K562 (cell line): ENCODE results near the gene TMCO4. TPM values are rescaled to one million over a fixed set of nuclear protein-coding genes. Genes with fewer than 3 reads are reported as not detected.

Experiments
- CREM ChIP-seq: IDR thresholded peaks from 2 replicates; pipeline ENCODE4 v1.6.1; 2014; ENCODE audit warnings: antibody characterized with exemption, low read depth
- GABPB2 ChIP-seq: fragments of 250-450 bp; sonication (Bioruptor Pico); conservative IDR thresholded peaks from 2 replicates; pipeline ENCODE4 v1.5.1; 2021; ENCODE audit warnings: mild to moderate bottlenecking
- HCFC1 ChIP-seq: IDR thresholded peaks from 2 replicates; pipeline ENCODE4 v1.6.1; 2012; ENCODE audit warnings: low read depth, low read length, improper control_type of control experiment
- KDM1A ChIP-seq, 2 experiments: fragments of 450-650 bp; IDR thresholded peaks; 2 replicates each; pipeline ENCODE4 v1.6.1; 2016; ENCODE audit warnings: mild to moderate bottlenecking in 2 of 2
- KLF16 ChIP-seq: IDR thresholded peaks from 2 replicates; pipeline ENCODE4 v1.6.1; 2016; ENCODE audit warnings: antibody characterized with exemption
- MYC ChIP-seq, 2 experiments: fragments of 250-450 bp in 1 of 2; sonication (Bioruptor Pico) in 1 of 2; IDR thresholded peaks; 2 replicates each; pipeline versions ENCODE4 v1.5.1 to v1.6.1; 2012 to 2021; ENCODE audit warnings: low read depth in 2 of 2, borderline replicate concordance in 1 of 2, improper control_type of control experiment in 1 of 2, low read length in 1 of 2, mild to moderate bottlenecking in 1 of 2, moderate library complexity in 1 of 2
- NFYB ChIP-seq: IDR thresholded peaks from 2 replicates; pipeline ENCODE4 v1.6.1; 2011; ENCODE audit warnings: mild to moderate bottlenecking, moderate library complexity; ENCODE audit not compliant: insufficient read length; ENCODE audit errors: extremely low read depth
- NRF1 ChIP-seq, 2 experiments: fragments of 450-650 bp; IDR thresholded peaks in 1 of 2; conservative IDR thresholded peaks in 1 of 2; 2 replicates each; pipeline ENCODE4 v1.6.1; 2014; ENCODE audit warnings: mild to moderate bottlenecking in 2 of 2
- PRMT5 ChIP-seq: sonication (generic); formaldehyde crosslinking; IDR thresholded peaks from 2 replicates; pipeline ENCODE4 v1.5.0; 2020; ENCODE audit warnings: missing genetic modification reagents
- RAD21 ChIP-seq, 2 experiments: fragments of 250-450 bp in 1 of 2; fragments of 450-650 bp in 1 of 2; sonication (Bioruptor Pico) in 1 of 2; formaldehyde crosslinking in 1 of 2; IDR thresholded peaks in 1 of 2; conservative IDR thresholded peaks in 1 of 2; 2 replicates each; pipeline versions ENCODE4 v1.4.0 to v1.8.0; 2020 to 2022; ENCODE audit warnings: mild to moderate bottlenecking in 2 of 2, moderate library complexity in 1 of 2
- SIN3A ChIP-seq, 2 experiments: fragments of 150-350 bp in 1 of 2; IDR thresholded peaks; 2 replicates each; pipeline ENCODE4 v1.6.1; 2011 to 2016; ENCODE audit warnings: borderline replicate concordance in 2 of 2, low read depth in 2 of 2, low read length in 2 of 2, mild to moderate bottlenecking in 2 of 2, moderate library complexity in 2 of 2; ENCODE audit not compliant: control insufficient read depth in 1 of 2
- SMARCE1 ChIP-seq: fragments of 450-650 bp; IDR thresholded peaks from 2 replicates; pipeline ENCODE4 v1.7.1; 2016; ENCODE audit warnings: mild to moderate bottlenecking
- SMC3 ChIP-seq: conservative IDR thresholded peaks from 2 replicates; pipeline ENCODE4 v1.6.1; 2011; ENCODE audit warnings: low read depth, low read length, improper control_type of control experiment; ENCODE audit not compliant: insufficient read depth
- YY1 ChIP-seq, 3 experiments: IDR thresholded peaks; 2 replicates each; pipeline ENCODE4 v1.6.1; 2011; ENCODE audit warnings: low read length in 2 of 3, mild to moderate bottlenecking in 2 of 3, moderate library complexity in 2 of 3, borderline replicate concordance in 1 of 3, control low read depth in 1 of 3, low read depth in 1 of 3; ENCODE audit not compliant: insufficient read depth in 3 of 3, insufficient replicate concordance in 2 of 3, control insufficient read depth in 1 of 3, insufficient read length in 1 of 3; ENCODE audit errors: extremely low read depth in 1 of 3
- ZFP30 ChIP-seq: fragments of 250-450 bp; sonication (Bioruptor Pico); IDR thresholded peaks from 2 replicates; pipeline ENCODE4 v1.8.0; 2022; ENCODE audit warnings: moderate library complexity, mild to moderate bottlenecking, inconsistent platforms, borderline replicate concordance
- ZNF551 ChIP-seq: fragments of 250-450 bp; sonication (Bioruptor Pico); IDR thresholded peaks from 2 replicates; pipeline ENCODE4 v1.5.0; 2021; ENCODE audit warnings: mild to moderate bottlenecking, moderate library complexity
- ZNF584 ChIP-seq: fragments of 200-800 bp; sonication (Bioruptor generic); IDR thresholded peaks from 2 replicates; pipeline ENCODE4 v1.6.1; 2016; ENCODE audit warnings: low read depth, mild to moderate bottlenecking, missing genetic modification characterization, missing compliant biosample characterization
- ZNF785 ChIP-seq: fragments of 250-450 bp; sonication (Bioruptor Pico); IDR thresholded peaks from 2 replicates; pipeline ENCODE4 v1.4.0; 2020; ENCODE audit warnings: mild to moderate bottlenecking
- polyA plus RNA-seq, 8 experiments: library from polyadenylated mRNA; depleted of rRNA in 4 of 8; stranded (reverse) in 5 of 8; unstranded in 3 of 8; fragments of >200 nt; fragmentation: Nextera tagmentation in 2 of 8; fragmentation: Illumina TruSeq in 1 of 8; extraction: Ambion mirVana in 2 of 8; extraction: Trizol in 1 of 8; gene quantifications; 2 replicates each; pipeline versions ENCODE4 v1.2.1 to v1.2.3, GENCODE V29; 2011 to 2014; ENCODE audit warnings: inconsistent platforms in 1 of 8, missing spikeins in 1 of 8
- total RNA-seq, 7 experiments: library from RNA; depleted of rRNA in 6 of 7; stranded (reverse); fragments of >200 nt in 6 of 7; fragmentation: Illumina TruSeq in 2 of 7; extraction: Trizol in 2 of 7; gene quantifications; 2 replicates each; pipeline versions ENCODE4 v1.2.1 to v1.2.3, GENCODE V29; 2011 to 2021; ENCODE audit warnings: low replicate concordance in 1 of 7
- TF ChIP-seq, protein P1 (sequence below): sonication (generic); formaldehyde crosslinking; IDR thresholded peaks from 2 replicates; pipeline ENCODE4 v1.8.0; 2022; ENCODE audit warnings: mild to moderate bottlenecking, missing genetic modification reagents
- TF ChIP-seq, protein P2 (sequence below): sonication (generic); formaldehyde crosslinking; IDR thresholded peaks from 2 replicates; pipeline ENCODE4 v1.8.0; 2022; ENCODE audit warnings: missing genetic modification reagents, mild to moderate bottlenecking, moderate library complexity, borderline replicate concordance

Gene TMCO4
- total and polyA plus RNA-seq, 9 of the 15 experiments (the other 6 are each of a cell fraction or from before 2014, with no cell fraction given) = 0.06 to 2.1 (median 1.2) TPM

DNA sequence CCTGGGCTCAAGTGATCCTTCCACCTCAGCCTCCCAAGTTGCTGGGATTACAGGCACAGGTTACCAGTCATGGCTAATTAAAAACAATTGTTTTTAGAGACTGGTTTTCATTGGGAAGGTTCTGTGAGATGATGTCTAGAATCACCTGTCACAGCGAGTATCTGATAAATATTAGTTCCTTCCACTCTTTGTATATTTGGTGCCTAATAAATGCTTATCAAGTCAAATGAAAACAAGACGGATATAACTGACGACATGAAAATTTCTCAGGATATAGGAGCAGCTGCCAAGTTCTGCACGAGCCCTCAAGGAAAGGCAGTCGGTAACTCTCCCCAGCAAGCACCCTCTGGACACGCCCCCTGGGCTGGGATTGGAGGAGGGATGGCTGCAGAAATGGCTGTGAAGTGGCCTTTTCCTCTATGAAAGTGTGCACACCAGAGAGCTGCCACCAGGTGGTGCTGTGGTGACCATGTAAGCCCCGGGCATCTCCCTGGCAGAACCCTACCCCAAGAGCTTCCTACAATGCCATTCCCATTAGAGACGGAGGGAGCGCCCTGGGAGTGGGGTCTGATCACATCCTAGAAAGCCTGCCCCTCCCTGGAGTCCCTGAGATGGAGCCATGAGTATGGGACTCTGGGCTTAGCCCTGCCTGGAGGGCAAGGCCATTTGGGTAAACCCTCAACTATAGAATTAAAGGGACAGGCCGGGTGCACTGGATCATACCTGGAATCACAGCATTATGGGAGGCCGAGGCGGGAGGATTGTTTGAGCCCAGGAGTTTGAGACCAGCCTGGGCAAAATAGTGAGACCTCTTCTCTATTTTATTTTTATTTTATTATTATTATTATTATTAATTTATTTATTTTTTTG is 84.1 kb downstream of the TMCO4 start (continued):
- TF ChIP-seq KDM1A (IDR thresholded peaks at IDR 0.05) (no peak), ZFP30 (no peak), NRF1 (conservative IDR thresholded peaks at IDR 0.05 in 1 of 2, IDR thresholded peaks at IDR 0.05 in 1 of 2) (0 out of 4 replicates have a peak, but pooled peaks have one; percentile 13 to 15), ZNF584 (no peak), MYC (IDR thresholded peaks at IDR 0.05; ENCODE audit: low read depth, low read length) (0 out of 2 replicates have a peak, but pooled peaks have one; percentile 25), MYC (CRISPR knock-in tag; IDR thresholded peaks at IDR 0.05; ENCODE audit: borderline replicate concordance, low read depth) (no peak), CREM (0 out of 2 replicates have a peak, but pooled peaks have one; percentile 45), GABPB2 (CRISPR knock-in tag) (no peak), SIN3A (IDR thresholded peaks at IDR 0.05; ENCODE audit: borderline replicate concordance in 2 of 2, control insufficient read depth in 1 of 2, low read depth in 2 of 2, low read length in 2 of 2) (no peak), ZNF785 (CRISPR knock-in tag) (no peak), YY1 (IDR thresholded peaks at IDR 0.05; ENCODE audit: borderline replicate concordance in 1 of 3, control insufficient read depth in 1 of 3, extremely low read depth in 1 of 3, insufficient read depth in 3 of 3, insufficient read length in 1 of 3, insufficient replicate concordance in 2 of 3, low read depth in 1 of 3, low read length in 2 of 3) (peak in 2 of 3 experiments; percentile 63 to 72), RAD21 (CRISPR knock-in tag; conservative IDR thresholded peaks at IDR 0.05 in 1 of 2, IDR thresholded peaks at IDR 0.05 in 1 of 2) (peak; percentile 38 to 75), HCFC1 (no peak), ZNF551 (CRISPR knock-in tag) (no peak), KLF16 (peak; percentile 53; the same call in 1 of the 2 replicates), SMARCE1 (no peak), NFYB (peak; percentile 87), SMC3 (peak; percentile 56), PRMT5 (CRISPR knock-in tag) (no peak)
- TF ChIP-seq, protein P1, sequence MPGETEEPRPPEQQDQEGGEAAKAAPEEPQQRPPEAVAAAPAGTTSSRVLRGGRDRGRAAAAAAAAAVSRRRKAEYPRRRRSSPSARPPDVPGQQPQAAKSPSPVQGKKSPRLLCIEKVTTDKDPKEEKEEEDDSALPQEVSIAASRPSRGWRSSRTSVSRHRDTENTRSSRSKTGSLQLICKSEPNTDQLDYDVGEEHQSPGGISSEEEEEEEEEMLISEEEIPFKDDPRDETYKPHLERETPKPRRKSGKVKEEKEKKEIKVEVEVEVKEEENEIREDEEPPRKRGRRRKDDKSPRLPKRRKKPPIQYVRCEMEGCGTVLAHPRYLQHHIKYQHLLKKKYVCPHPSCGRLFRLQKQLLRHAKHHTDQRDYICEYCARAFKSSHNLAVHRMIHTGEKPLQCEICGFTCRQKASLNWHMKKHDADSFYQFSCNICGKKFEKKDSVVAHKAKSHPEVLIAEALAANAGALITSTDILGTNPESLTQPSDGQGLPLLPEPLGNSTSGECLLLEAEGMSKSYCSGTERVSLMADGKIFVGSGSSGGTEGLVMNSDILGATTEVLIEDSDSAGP = peak; percentile 17; the same call in 1 of the 2 replicates
- TF ChIP-seq, protein P2, sequence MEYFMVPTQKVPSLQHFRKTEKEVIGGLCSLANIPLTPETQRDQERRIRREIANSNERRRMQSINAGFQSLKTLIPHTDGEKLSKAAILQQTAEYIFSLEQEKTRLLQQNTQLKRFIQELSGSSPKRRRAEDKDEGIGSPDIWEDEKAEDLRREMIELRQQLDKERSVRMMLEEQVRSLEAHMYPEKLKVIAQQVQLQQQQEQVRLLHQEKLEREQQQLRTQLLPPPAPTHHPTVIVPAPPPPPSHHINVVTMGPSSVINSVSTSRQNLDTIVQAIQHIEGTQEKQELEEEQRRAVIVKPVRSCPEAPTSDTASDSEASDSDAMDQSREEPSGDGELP (CRISPR knock-in tag) = peak; percentile 33; the same call in 1 of the 2 replicates
